ENCODE data around the gene SPEM3.

SPEM3 gene

GRCh38 chr17:7421186-7421585 lies 7.5 kb upstream of the SPEM3 start:
- no peak for DNase-seq (ENCODE audit: low read depth in 2 of 2)

- DNase-seq (ENCODE audit: low read depth in 2 of 2), result no peak
Observed at GRCh38 chr17:7423679-7424078, 5.0 kb upstream of the SPEM3 start.

- DNase-seq (ENCODE audit: low read depth in 2 of 2), result no peak
Observed at GRCh38 chr17:7425316-7425715, 3.3 kb upstream of the SPEM3 start, which contains the start of gene SPEM2. TSS of gene SPEM2 (plus strand) at chr17:7425616. CDS start at chr17:7425689, 73 bp downstream.

GRCh38 chr17:7425756-7426155 lies 2.9 kb upstream of the SPEM3 start:
- no peak for DNase-seq (ENCODE audit: low read depth in 2 of 2)

- DNase-seq (ENCODE audit: low read depth in 2 of 2), result no peak
Observed at GRCh38 chr17:7426203-7426863, 2.3 kb upstream of the SPEM3 start.

- no peak for DNase-seq (ENCODE audit: low read depth in 2 of 2)
Observed at GRCh38 chr17:7426896-7427489, 1.7 kb upstream of the SPEM3 start.

GRCh38 chr17:7427549-7427948 lies 1.1 kb upstream of the SPEM3 start:
- no peak for DNase-seq (ENCODE audit: low read depth in 2 of 2)

- DNase-seq (ENCODE audit: low read depth in 2 of 2), result no peak
Observed at GRCh38 chr17:7429722-7430121, 1.1 kb downstream of the SPEM3 start.

GRCh38 chr17:7431231-7431630 lies 2.6 kb downstream of the SPEM3 start:
- no peak for DNase-seq (ENCODE audit: low read depth in 2 of 2)

- no peak for DNase-seq (ENCODE audit: low read depth in 2 of 2)
Observed at GRCh38 chr17:7432296-7432695, 3.6 kb downstream of the SPEM3 start.

GRCh38 chr17:7435676-7436555 lies 7.3 kb downstream of the SPEM3 start:
- peak; percentile 38 to 45 for DNase-seq (ENCODE audit: low read depth in 2 of 2)

- peak; percentile 71 to 77 for DNase-seq (ENCODE audit: low read depth in 2 of 2)
Observed at GRCh38 chr17:7436556-7437368, 8.1 kb downstream of the SPEM3 start.

GRCh38 chr17:7437369-7437863 lies 8.8 kb downstream of the SPEM3 start:
- DNase-seq (ENCODE audit: low read depth in 2 of 2), result no peak

GRCh38 chr17:7437950-7438614 lies 9.4 kb downstream of the SPEM3 start:
- peak; percentile 49 to 69 for DNase-seq (ENCODE audit: low read depth in 2 of 2)

GRCh38 chr17:7438656-7439460 lies 10.2 kb downstream of the SPEM3 start:
- DNase-seq (ENCODE audit: low read depth in 2 of 2), result no peak

- no peak for DNase-seq (ENCODE audit: low read depth in 2 of 2)
Observed at GRCh38 chr17:7439462-7440112, 10.9 kb downstream of the SPEM3 start, which contains the start of gene FGF11. TSS of gene FGF11 (plus strand) at chr17:7439512. CDS start at chr17:7439621, 109 bp downstream.

- no peak for DNase-seq (ENCODE audit: low read depth in 2 of 2)
Observed at GRCh38 chr17:7440113-7440833, 11.6 kb downstream of the SPEM3 start.

- no peak for DNase-seq (ENCODE audit: low read depth in 2 of 2)
Observed at GRCh38 chr17:7440834-7441195, 12.2 kb downstream of the SPEM3 start.

- DNase-seq (ENCODE audit: low read depth in 2 of 2), result no peak
Observed at GRCh38 chr17:7441266-7441665, 12.6 kb downstream of the SPEM3 start.
